ENCODE measurements around the gene C9orf50.

C9orf50 gene

GRCh38 chr9:129610213-129610472 is 10.8 kb downstream of the C9orf50 start:
- TF ChIP-seq, protein P1, sequence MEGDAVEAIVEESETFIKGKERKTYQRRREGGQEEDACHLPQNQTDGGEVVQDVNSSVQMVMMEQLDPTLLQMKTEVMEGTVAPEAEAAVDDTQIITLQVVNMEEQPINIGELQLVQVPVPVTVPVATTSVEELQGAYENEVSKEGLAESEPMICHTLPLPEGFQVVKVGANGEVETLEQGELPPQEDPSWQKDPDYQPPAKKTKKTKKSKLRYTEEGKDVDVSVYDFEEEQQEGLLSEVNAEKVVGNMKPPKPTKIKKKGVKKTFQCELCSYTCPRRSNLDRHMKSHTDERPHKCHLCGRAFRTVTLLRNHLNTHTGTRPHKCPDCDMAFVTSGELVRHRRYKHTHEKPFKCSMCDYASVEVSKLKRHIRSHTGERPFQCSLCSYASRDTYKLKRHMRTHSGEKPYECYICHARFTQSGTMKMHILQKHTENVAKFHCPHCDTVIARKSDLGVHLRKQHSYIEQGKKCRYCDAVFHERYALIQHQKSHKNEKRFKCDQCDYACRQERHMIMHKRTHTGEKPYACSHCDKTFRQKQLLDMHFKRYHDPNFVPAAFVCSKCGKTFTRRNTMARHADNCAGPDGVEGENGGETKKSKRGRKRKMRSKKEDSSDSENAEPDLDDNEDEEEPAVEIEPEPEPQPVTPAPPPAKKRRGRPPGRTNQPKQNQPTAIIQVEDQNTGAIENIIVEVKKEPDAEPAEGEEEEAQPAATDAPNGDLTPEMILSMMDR (IDR thresholded peaks at IDR 0.05; ENCODE audit: borderline replicate concordance, insufficient read depth, low read depth, low read length): no peak
- H3K4me3 ChIP-seq (ENCODE audit: low read depth, low read length): peak overlapping the region; percentile 60

DNA sequence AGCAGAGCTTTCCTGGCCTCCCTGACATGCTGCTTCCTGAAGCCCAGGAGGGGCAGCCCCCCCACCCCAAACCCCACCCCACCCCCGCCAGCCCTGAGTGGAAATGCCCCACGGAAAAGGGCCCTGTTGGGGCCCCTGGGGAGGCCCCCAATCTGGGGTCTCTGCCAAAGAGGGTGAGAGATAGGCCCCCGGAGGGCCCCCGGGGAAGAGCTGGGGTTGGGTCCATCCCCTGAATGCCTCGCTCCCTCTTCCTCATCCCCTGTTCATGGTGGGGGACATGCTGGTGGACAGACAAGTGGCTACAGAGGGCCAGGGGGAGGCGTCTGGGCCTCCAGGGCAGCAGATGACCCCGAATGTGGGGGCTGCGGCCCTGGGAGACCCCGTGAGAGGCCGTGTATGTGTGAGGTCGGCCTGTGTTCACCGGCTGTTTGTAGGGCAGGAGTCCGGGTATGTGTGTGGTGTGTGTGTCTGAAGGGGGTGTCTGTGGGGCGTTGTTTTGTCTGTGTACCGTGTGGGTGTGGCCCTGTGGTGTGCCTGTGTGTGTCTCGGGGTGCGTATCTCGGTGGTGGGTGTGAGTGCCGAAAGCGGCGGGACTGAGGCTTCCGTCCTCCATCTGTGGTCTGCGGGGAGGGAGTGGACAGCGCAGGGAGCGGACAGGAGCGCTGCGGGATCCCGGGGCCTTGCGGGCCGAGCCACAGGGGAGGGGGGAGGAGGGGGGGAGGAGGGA is 11.3 kb downstream of the C9orf50 start:
- no peak overlapping the region for H3K4me3 ChIP-seq (ENCODE audit: low read depth, low read length)
- TF ChIP-seq, protein P1 (IDR thresholded peaks at IDR 0.05; ENCODE audit: borderline replicate concordance, insufficient read depth, low read depth, low read length): no peak

DNA sequence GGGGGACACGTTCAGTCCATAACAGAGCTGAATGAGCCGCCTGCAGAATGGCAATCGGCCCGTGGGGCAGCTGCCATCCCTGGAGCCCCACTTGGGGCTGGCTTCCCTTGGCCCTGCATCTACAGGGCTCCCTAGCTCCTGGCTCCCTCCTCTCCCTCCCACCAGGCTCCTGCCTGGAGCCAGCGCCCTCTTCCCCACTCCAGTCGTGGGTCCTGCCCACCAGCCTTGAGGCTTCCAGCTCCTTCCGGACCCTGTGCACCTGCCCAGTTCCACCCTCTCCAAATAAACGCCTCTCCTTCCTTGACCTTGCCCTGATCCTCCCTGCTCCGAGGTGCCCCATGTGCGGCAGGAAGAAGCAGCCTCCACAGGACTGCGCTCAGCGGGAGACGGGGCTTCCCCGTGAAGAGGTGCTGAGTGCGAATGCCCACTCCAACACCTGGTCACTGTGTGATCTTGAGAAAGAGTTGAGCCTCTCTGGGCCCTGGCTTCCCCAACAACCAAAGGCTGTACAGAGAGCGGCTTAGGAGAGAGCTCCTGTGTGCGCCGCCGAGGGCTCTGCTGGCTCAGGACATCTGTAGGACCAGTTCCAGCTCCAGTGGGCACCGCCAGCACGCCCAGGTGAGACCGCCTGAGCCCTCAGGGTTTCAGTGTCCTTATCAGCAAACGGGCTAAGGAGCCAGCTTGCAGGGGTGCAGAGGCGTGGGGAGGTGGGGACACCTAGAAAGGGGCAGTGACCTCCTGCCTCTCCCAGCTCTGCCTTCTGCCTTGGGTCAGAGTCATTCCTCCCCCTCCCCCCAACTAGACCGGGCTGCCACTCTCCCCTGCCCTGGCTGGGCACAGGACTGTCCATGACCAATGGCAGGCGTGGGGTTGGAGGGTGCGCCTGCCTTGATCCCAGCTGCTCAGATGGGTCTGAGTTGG is 12.1 kb downstream of the C9orf50 start:
- no peak overlapping the region for H3K4me3 ChIP-seq (ENCODE audit: low read depth, low read length)
- TF ChIP-seq, protein P1 (IDR thresholded peaks at IDR 0.05; ENCODE audit: borderline replicate concordance, insufficient read depth, low read depth, low read length): no peak

DNA sequence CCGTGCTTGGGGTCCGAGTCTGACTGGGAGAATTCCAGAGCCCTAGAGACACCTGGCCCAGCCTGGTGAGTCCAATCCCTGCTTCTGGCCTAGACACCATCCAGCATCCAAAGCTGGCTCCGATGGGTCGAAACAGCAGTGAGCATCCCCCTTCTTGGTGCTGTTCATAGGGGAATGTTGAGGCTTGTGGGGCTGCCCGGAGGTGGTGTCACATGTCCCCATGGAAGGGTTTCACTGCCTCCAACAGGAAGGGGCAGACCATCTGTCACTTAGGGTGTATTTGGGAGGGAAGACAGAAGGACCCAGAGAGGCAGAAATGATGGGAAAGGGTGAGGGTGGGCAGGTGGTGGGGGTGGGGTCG is 13.9 kb downstream of the C9orf50 start:
- H3K4me3 ChIP-seq (ENCODE audit: low read depth, low read length): no peak overlapping the region
- TF ChIP-seq, protein P1 (IDR thresholded peaks at IDR 0.05; ENCODE audit: borderline replicate concordance, insufficient read depth, low read depth, low read length): no peak

- TF ChIP-seq, protein P1 (IDR thresholded peaks at IDR 0.05; ENCODE audit: borderline replicate concordance, insufficient read depth, low read depth, low read length): no peak
- no peak overlapping the region for H3K4me3 ChIP-seq (ENCODE audit: low read depth, low read length)
Measured at GRCh38 chr9:129606161-129607026, 14.5 kb downstream of the C9orf50 start.

GRCh38 chr9:129604766-129605163 is 16.1 kb downstream of the C9orf50 start:
- TF ChIP-seq, protein P1 (IDR thresholded peaks at IDR 0.05; ENCODE audit: borderline replicate concordance, insufficient read depth, low read depth, low read length): no peak
- no peak overlapping the region for H3K4me3 ChIP-seq (ENCODE audit: low read depth, low read length)
